Calu3 (cell line): ENCODE data around the gene DDX41. TPM values are rescaled to one million over a fixed set of nuclear protein-coding genes. Genes with fewer than 3 reads are reported as not detected.

Experiments
- BruUV-seq: library from RNA; stranded (reverse); fragments of 400-500 nt; replicated peaks from 2 replicates; lab custom pipeline; 2021; lab: Mats Ljungman, UMichigan
- CTCF ChIA-PET: fragments of 300-600 bp; sonication (Branson Sonifier 250); formaldehyde crosslinking; loops from one replicate; lab custom pipeline; 2022; ENCODE audit warnings: antibody characterized with exemption; lab: Charles Lee
- DNase-seq: peaks from one replicate; pipeline ENCODE4 v3.0.0; 2022
- H3K27ac Mint-ChIP-seq: one replicate; pipeline ENCODE4 v1.8.0; 2022; ENCODE audit warnings: mixed read lengths; ENCODE audit not compliant: unreplicated experiment
- H3K27me3 Mint-ChIP-seq: one replicate; pipeline ENCODE4 v1.8.0; 2022; ENCODE audit warnings: mixed read lengths; ENCODE audit not compliant: unreplicated experiment
- H3K36me3 Mint-ChIP-seq: one replicate; pipeline ENCODE4 v1.8.0; 2022; ENCODE audit warnings: mild to moderate bottlenecking, moderate library complexity, mixed read lengths; ENCODE audit not compliant: insufficient read depth, unreplicated experiment
- H3K4me1 Mint-ChIP-seq: one replicate; pipeline ENCODE4 v1.8.0; 2022; ENCODE audit warnings: mild to moderate bottlenecking, low read depth, mixed read lengths; ENCODE audit not compliant: unreplicated experiment
- H3K4me3 Mint-ChIP-seq: one replicate; pipeline ENCODE4 v1.8.0; 2022; ENCODE audit warnings: mild to moderate bottlenecking, low read depth, moderate library complexity, mixed read lengths; ENCODE audit not compliant: unreplicated experiment
- H3K9me3 Mint-ChIP-seq: one replicate; pipeline ENCODE4 v1.8.0; 2022; ENCODE audit warnings: low read depth, mixed read lengths; ENCODE audit not compliant: unreplicated experiment
- CTCF ChIP-seq: fragments of 200-600 bp; IDR thresholded peaks from one replicate; pipeline ENCODE4 v1.8.0; 2022; ENCODE audit warnings: antibody characterized with exemption; ENCODE audit not compliant: unreplicated experiment
- intact Hi-C: fragments of 100-400 bp; cut with micrococcal nuclease; formaldehyde crosslinking; loops from one replicate; pipeline ENCODE4 v1.10.0; 2022; ENCODE audit not compliant: unreplicated experiment
- total RNA-seq: library from RNA; stranded (reverse); gene quantifications from 2 replicates; pipeline ENCODE4 v1.2.3, GENCODE V29; 2022

The DDX41 gene
- total RNA-seq, 1 experiment from 2014 or later, result 101 TPM

GRCh38 chr5:177496070-177496726 is 20.6 kb downstream of the DDX41 start:
- TSS peak; percentile 46 for BruUV-seq
- H3K4me1 Mint-ChIP-seq, result peaks cover 36% of the 10 kb centered on the region

DNA sequence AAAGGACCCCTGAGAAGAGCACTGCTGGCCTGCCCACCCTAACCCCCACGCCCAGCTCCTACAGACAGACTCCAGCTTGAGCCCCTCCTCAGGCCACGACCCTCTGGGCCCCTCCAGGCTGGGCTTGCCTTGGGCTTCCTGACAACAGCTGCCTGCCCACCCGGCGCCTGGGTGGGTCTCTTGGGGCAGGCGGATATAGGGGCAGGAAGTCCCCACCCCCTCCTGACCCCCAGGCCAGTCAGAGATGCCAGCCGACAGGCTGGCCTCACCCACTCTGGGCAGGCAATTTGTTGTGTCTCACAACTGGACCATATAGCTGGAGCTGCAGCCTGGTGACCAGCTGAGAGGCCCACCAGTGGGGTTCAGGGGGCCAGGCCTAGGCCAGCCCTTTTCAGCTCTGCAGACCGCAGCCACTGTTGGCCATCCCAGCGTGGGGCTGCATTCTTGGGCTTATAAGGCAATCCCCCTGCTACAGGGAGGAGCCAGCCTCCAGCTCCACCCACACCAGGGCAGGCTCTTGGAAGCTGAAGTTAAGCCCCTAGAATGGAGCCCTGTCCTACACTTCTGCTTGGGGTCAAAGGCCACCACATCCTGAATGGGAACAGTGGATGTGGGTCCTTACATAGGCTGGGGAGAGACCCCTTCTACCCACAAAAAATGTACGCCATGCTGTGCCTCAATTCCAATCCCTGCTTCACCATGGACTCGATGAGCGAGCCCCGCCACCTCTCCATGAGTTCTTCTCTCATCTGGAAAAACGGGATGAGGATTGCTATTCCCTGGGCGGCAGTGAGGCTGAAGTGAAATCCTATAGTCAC is 21.3 kb downstream of the DDX41 start:
- intact Hi-C loops, result loop anchor here (2.0 kb wide), 1 partner anchor 39 kb away; no protein-coding TSS in a partner anchor
- H3K4me3 Mint-ChIP-seq, result peak overlapping the region; percentile 68
- CTCF ChIA-PET, result interaction anchor here (0.7 to 5.1 kb wide), 12 partner anchors 17 to 409 kb away, joined by 3 to 27 read pairs (median 4); partner anchors contain the start of gene FGFR4
- H3K9me3 Mint-ChIP-seq, result no peaks in the 10 kb centered on the region
- peaks cover 20% of the 10 kb centered on the region for H3K27me3 Mint-ChIP-seq
- H3K27ac Mint-ChIP-seq, result peak overlapping the region; percentile 78
- TSS peak; percentile 17 for BruUV-seq
- peak; percentile 81 for DNase-seq
- peaks cover 30% of the 10 kb centered on the region for H3K4me1 Mint-ChIP-seq
- peak; percentile 3 for TF ChIP-seq CTCF
- H3K36me3 Mint-ChIP-seq, result peaks cover 84% of the 10 kb centered on the region

More at GRCh38 chr5:177496070-177496726, 20.6 kb downstream of the DDX41 start:
- intact Hi-C loops, result loop anchor here (2.0 kb wide), 1 partner anchor 39 kb away; no protein-coding TSS in a partner anchor
- H3K27me3 Mint-ChIP-seq, result peaks cover 20% of the 10 kb centered on the region
- peak; percentile 37 for TF ChIP-seq CTCF
- no peaks in the 10 kb centered on the region for H3K9me3 Mint-ChIP-seq
- peak overlapping the region; percentile 68 for H3K4me3 Mint-ChIP-seq
- peak; percentile 75 for DNase-seq
- H3K27ac Mint-ChIP-seq, result peak overlapping the region; percentile 78
- CTCF ChIA-PET, result interaction anchor here (0.9 to 5.1 kb wide), 10 partner anchors 19 to 410 kb away, joined by 3 to 27 read pairs (median 5); partner anchors contain the start of gene FGFR4
- H3K36me3 Mint-ChIP-seq, result peaks cover 77% of the 10 kb centered on the region

- intact Hi-C loops, result no loop called here
- peak overlapping the region; percentile 68 for H3K4me3 Mint-ChIP-seq
- H3K27ac Mint-ChIP-seq, result peak overlapping the region; percentile 78
Observed at GRCh38 chr5:177494346-177495195, 22.2 kb downstream of the DDX41 start.

More at GRCh38 chr5:177494346-177495195, 22.2 kb downstream of the DDX41 start:
- TF ChIP-seq CTCF, result peak; percentile 35
- peak; percentile 95 for DNase-seq
- BruUV-seq, result no TSS peak
- peaks cover 28% of the 10 kb centered on the region for H3K4me1 Mint-ChIP-seq
- peaks cover 93% of the 10 kb centered on the region for H3K36me3 Mint-ChIP-seq
- H3K9me3 Mint-ChIP-seq, result no peaks in the 10 kb centered on the region
- CTCF ChIA-PET, result interaction anchor here (0.6 to 5.1 kb wide), 12 partner anchors 12 to 1008 kb away, joined by 3 to 27 read pairs (median 4); no protein-coding TSS in a partner anchor
- H3K27me3 Mint-ChIP-seq, result peaks cover 18% of the 10 kb centered on the region
